ENCODE results near the gene GPR82. TPM values are rescaled to one million over a fixed set of nuclear protein-coding genes. Genes with fewer than 3 reads are reported as not detected.

The GPR82 gene
- total and polyA plus RNA-seq, 11 donors: 0.04 to 0.35 (median 0.08) TPM; not detected in 4

DNA sequence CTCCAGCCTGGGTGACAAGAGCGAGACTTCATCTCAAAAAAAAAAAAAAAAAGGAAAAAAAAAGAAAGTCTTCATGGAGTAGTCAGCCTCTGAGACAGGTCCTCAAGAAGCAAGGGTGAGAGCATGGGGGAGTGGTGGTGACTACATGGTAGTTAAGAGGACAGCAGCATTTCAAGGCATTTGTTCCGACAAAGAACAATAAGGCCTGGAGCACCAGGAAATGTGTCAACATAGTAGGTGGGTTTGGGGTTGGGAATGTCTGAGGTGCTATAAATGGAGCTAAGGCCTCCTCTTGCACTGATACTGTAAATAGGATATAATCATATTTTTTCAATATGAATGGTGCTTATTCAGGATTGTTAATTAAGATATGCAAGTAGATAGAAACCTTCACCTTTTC lies 34.4 kb downstream of the GPR82 start:
- H3K4me1 ChIP-seq: no peaks in the 10 kb centered on the region
- DNase-seq: no peak
- no peak overlapping the region for H3K27ac ChIP-seq
- ATAC-seq: no peak
- intact Hi-C loops (cut with DNase I): loop anchor here in 3 of 10 donors (5.0 to 10.0 kb wide), 3 partner anchors 194 to 481 kb away; no protein-coding TSS in a partner anchor
- WGBS, 4 donors: 80 to 91% (median 84%) methylated on average over 2 of the region's 2 CpGs
- TF ChIP-seq POLR2A (IDR thresholded peaks at IDR 0.05): no peak
- TF ChIP-seq, protein P1, sequence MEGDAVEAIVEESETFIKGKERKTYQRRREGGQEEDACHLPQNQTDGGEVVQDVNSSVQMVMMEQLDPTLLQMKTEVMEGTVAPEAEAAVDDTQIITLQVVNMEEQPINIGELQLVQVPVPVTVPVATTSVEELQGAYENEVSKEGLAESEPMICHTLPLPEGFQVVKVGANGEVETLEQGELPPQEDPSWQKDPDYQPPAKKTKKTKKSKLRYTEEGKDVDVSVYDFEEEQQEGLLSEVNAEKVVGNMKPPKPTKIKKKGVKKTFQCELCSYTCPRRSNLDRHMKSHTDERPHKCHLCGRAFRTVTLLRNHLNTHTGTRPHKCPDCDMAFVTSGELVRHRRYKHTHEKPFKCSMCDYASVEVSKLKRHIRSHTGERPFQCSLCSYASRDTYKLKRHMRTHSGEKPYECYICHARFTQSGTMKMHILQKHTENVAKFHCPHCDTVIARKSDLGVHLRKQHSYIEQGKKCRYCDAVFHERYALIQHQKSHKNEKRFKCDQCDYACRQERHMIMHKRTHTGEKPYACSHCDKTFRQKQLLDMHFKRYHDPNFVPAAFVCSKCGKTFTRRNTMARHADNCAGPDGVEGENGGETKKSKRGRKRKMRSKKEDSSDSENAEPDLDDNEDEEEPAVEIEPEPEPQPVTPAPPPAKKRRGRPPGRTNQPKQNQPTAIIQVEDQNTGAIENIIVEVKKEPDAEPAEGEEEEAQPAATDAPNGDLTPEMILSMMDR (IDR thresholded peaks at IDR 0.05): no peak
- H3K4me3 ChIP-seq: no peak overlapping the region
- no peaks in the 10 kb centered on the region for H3K36me3 ChIP-seq
- no peaks in the 10 kb centered on the region for H3K9me3 ChIP-seq
- no peaks in the 10 kb centered on the region for H3K27me3 ChIP-seq

DNA sequence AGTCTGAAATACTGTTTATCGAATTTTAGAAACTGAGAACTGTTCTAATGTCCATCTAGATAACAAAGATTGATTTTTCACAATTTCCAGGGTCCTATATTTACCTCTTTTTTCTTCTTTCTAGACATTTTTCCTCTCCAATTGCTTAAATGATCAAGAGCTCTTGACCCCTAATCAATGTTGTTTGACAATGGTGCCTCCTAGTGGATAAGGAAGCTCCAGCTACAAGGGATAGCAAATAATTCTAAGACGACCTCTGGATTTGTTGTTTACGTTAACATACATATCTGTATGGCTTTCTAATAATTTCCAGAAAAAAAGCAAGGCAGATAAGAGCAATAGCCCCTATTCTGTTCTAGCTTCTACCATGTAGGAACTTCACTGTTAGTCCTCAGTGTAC lies 35.8 kb downstream of the GPR82 start:
- intact Hi-C loops (cut with DNase I): loop anchor here in 3 of 10 donors (5.0 to 10.0 kb wide), 3 partner anchors 195 to 483 kb away; no protein-coding TSS in a partner anchor
- Histone ChIP-seq H3K27me3 (no peaks in the 10 kb centered on the region), H3K4me1 (no peaks in the 10 kb centered on the region), H3K27ac (no peak overlapping the region), H3K36me3 (no peaks in the 10 kb centered on the region), H3K9me3 (no peaks in the 10 kb centered on the region), H3K4me3 (no peak overlapping the region)
- 32 to 60% (median 51%) methylated on average over 3 of the region's 3 CpGs for WGBS, 4 donors
- DNase-seq (no peak), ATAC-seq (no peak)
- TF ChIP-seq, protein P1 (IDR thresholded peaks at IDR 0.05): peak; percentile 15 to 60 (median 45)
- no peak for TF ChIP-seq POLR2A (IDR thresholded peaks at IDR 0.05)

DNA sequence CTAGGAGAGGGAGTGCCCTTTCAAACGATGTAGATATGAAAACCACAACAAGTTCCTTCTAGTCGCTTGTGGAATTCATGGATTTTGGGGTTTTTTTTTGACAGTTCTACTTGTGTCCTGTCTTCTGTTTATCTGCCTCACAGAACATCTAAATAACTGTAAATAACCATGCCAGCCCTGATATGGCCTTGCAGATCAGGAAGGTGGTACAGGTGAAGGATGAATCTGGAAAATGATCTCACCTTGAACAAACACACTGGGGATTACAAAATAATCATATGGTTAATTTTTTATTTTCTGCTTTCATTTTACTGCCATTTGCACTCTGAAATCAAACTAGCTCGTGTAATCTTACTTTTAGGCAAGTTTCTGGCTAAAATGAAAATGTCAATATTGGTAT lies 37.2 kb downstream of the GPR82 start:
- DNase-seq: no peak
- TF ChIP-seq, protein P1 (IDR thresholded peaks at IDR 0.05): no peak
- TF ChIP-seq POLR2A (IDR thresholded peaks at IDR 0.05): no peak
- no peaks in the 10 kb centered on the region for H3K4me1 ChIP-seq
- ATAC-seq: no peak
- intact Hi-C loops (cut with DNase I): no loop called here
- H3K4me3 ChIP-seq: no peak overlapping the region
- WGBS, 4 donors: 55 to 67% (median 61%) methylated on average over 3 of the region's 3 CpGs
- H3K27ac ChIP-seq: no peak overlapping the region
- no peaks in the 10 kb centered on the region for H3K36me3 ChIP-seq
- no peaks in the 10 kb centered on the region for H3K9me3 ChIP-seq
- no peaks in the 10 kb centered on the region for H3K27me3 ChIP-seq

DNA sequence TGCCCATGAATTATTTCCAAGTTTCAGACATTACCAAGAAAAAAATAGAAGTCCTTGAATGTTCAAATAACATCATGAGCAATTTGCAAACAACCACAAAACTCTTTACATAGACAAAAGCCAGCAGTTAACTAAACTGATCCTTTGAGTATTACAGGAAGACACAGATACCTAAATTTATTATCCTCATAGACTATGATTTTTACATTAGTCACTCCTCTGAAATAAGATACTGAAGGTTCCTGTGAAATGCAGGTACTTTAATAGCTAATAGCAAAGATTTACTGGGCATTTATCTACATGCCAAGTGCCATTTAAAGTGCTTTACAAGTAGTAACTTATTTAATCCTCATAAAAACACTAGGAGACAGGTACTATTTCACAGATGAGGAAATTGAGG lies 37.7 kb downstream of the GPR82 start:
- TF ChIP-seq POLR2A (IDR thresholded peaks at IDR 0.05): no peak
- TF ChIP-seq, protein P1 (IDR thresholded peaks at IDR 0.05): no peak
- Histone ChIP-seq H3K36me3 (no peaks in the 10 kb centered on the region), H3K27me3 (no peaks in the 10 kb centered on the region), H3K27ac (no peak overlapping the region), H3K9me3 (no peaks in the 10 kb centered on the region), H3K4me1 (no peaks in the 10 kb centered on the region), H3K4me3 (no peak overlapping the region)
- DNase-seq (no peak), ATAC-seq (no peak)
- intact Hi-C loops (cut with DNase I): no loop called here

Measured in heart left ventricle (tissue), 16 donors.